IMR-90 (cell line): Measurements from ENCODE around the gene NUP98. TPM values are rescaled to one million over a fixed set of nuclear protein-coding genes. Genes with fewer than 3 reads are reported as not detected.

Source experiments
- ATAC-seq: fragments of 200-7000 bp; cut with Tn5 transposase; 2 replicates; pipeline ENCODE4 v1.9.1; 2020; ENCODE audit warnings: low read depth, mild to moderate bottlenecking, moderate library complexity
- BruUV-seq: library from RNA; stranded (reverse); fragments of 400-500 nt; replicated peaks from 2 replicates; lab custom pipeline; 2021; lab: Mats Ljungman, UMichigan
- CTCF ChIA-PET: fragments of 300-600 bp; formaldehyde crosslinking; extraction: SDS; loops from one replicate; lab custom pipeline; 2021; ENCODE audit warnings: antibody characterized with exemption; lab: Yijun Ruan, JAX
- POLR2A ChIA-PET: fragments of 300-600 bp; sonication (Branson Sonifier 250); formaldehyde crosslinking; loops from one replicate; lab custom pipeline; 2022; ENCODE audit warnings: antibody characterized with exemption; ENCODE audit not compliant: unreplicated experiment; lab: Charles Lee
- DNase-seq: peaks from one replicate; pipeline ENCODE4 v3.0.0; 2013
- H2AFZ ChIP-seq: replicated peaks from 2 replicates; pipeline ENCODE3; 2013; ENCODE audit warnings: low read length, mild to moderate bottlenecking; ENCODE audit not compliant: poor library complexity
- H2AK5ac ChIP-seq: 2 replicates; pipeline ENCODE4 v1.6.1; 2013; ENCODE audit warnings: low read depth, low read length, inconsistent platforms
- H2AK9ac ChIP-seq: replicated peaks from 2 replicates; pipeline ENCODE3; 2013; ENCODE audit warnings: mild to moderate bottlenecking, low read depth, low read length, moderate library complexity; ENCODE audit not compliant: poor library complexity
- H2BK120ac ChIP-seq: 2 replicates; pipeline ENCODE4 v1.6.1; 2013; ENCODE audit warnings: low read depth, low read length, inconsistent platforms
- H2BK15ac ChIP-seq: 3 replicates; pipeline ENCODE4 v1.6.1; 2013; ENCODE audit warnings: low read depth, low read length, inconsistent platforms
- H2BK20ac ChIP-seq: 2 replicates; pipeline ENCODE4 v1.6.1; 2013; ENCODE audit warnings: low read depth, mild to moderate bottlenecking, inconsistent platforms, low read length, moderate library complexity
- H2BK5ac ChIP-seq: 2 replicates; pipeline ENCODE4 v1.6.1; 2013; ENCODE audit warnings: mild to moderate bottlenecking, low read depth, low read length, inconsistent platforms; ENCODE audit not compliant: poor library complexity, severe bottlenecking
- H3K14ac ChIP-seq: replicated peaks from 2 replicates; pipeline ENCODE4 v1.6.1; 2013; ENCODE audit warnings: low read depth, low read length, inconsistent platforms
- H3K18ac ChIP-seq: 2 replicates; pipeline ENCODE4 v1.6.1; 2013; ENCODE audit warnings: low read depth, low read length, control low read depth
- H3K23ac ChIP-seq: 2 replicates; pipeline ENCODE4 v1.6.1; 2013; ENCODE audit warnings: low read depth, low read length, inconsistent platforms
- H3K27ac ChIP-seq: 2 replicates; pipeline ENCODE4 v1.5.1; 2013; ENCODE audit warnings: mild to moderate bottlenecking, control low read depth, low read length; ENCODE audit not compliant: insufficient read depth
- H3K27me3 ChIP-seq: 2 replicates; pipeline ENCODE4 v1.6.1; 2013; ENCODE audit warnings: low read length; ENCODE audit not compliant: control insufficient read depth, insufficient read depth
- H3K36me3 ChIP-seq: 2 replicates; pipeline ENCODE4 v1.6.1; 2013; ENCODE audit warnings: low read length, mixed read lengths; ENCODE audit not compliant: control insufficient read depth, insufficient read depth
- H3K4ac ChIP-seq: 2 replicates; pipeline ENCODE4 v1.6.1; 2013; ENCODE audit warnings: low read depth, low read length, inconsistent platforms
- H3K4me1 ChIP-seq: 2 replicates; pipeline ENCODE4 v1.6.1; 2013; ENCODE audit warnings: low read length, mixed read lengths; ENCODE audit not compliant: control insufficient read depth, insufficient read depth
- H3K4me2 ChIP-seq: 2 replicates; pipeline ENCODE4 v1.6.1; 2013; ENCODE audit warnings: low read depth, mild to moderate bottlenecking, control low read depth, low read length, moderate library complexity
- H3K4me3 ChIP-seq: 2 replicates; pipeline ENCODE4 v1.5.1; 2013; ENCODE audit warnings: low read depth, mild to moderate bottlenecking, control low read depth, low read length, moderate library complexity; ENCODE audit not compliant: insufficient read depth
- H3K56ac ChIP-seq: 2 replicates; pipeline ENCODE4 v1.6.1; 2013; ENCODE audit warnings: low read length, inconsistent platforms; ENCODE audit not compliant: insufficient read depth; ENCODE audit errors: extremely low read depth
- H3K79me1 ChIP-seq, 2 experiments: 2 replicates each; pipeline ENCODE4 v1.6.1; 2013; ENCODE audit warnings: low read length in 2 of 2, inconsistent platforms in 1 of 2, low read depth in 1 of 2
- H3K9ac ChIP-seq: 2 replicates; pipeline ENCODE4 v1.6.1; 2013; ENCODE audit warnings: low read depth, low read length, control low read depth
- H3K9me1 ChIP-seq: 2 replicates; pipeline ENCODE4 v1.6.1; 2013; ENCODE audit warnings: low read length, inconsistent platforms; ENCODE audit not compliant: insufficient read depth
- H3K9me3 ChIP-seq: 2 replicates; pipeline ENCODE4 v1.6.1; 2013; ENCODE audit warnings: low read length; ENCODE audit not compliant: control insufficient read depth, insufficient read depth
- H4K20me1 ChIP-seq: 2 replicates; pipeline ENCODE4 v1.6.1; 2013; ENCODE audit warnings: low read length, inconsistent platforms; ENCODE audit not compliant: insufficient read depth
- H4K5ac ChIP-seq: 2 replicates; pipeline ENCODE4 v1.6.1; 2013; ENCODE audit warnings: mild to moderate bottlenecking, low read depth, low read length, control low read depth
- H4K8ac ChIP-seq, 2 experiments: 2 replicates each; pipeline ENCODE4 v1.6.1; 2013; ENCODE audit warnings: low read depth in 2 of 2, low read length in 2 of 2, control low read depth in 1 of 2, inconsistent platforms in 1 of 2
- H4K91ac ChIP-seq: 2 replicates; pipeline ENCODE4 v1.6.1; 2013; ENCODE audit warnings: low read depth, low read length, inconsistent platforms; ENCODE audit not compliant: insufficient read depth
- BHLHE40 ChIP-seq: fragments of 150-350 bp; IDR thresholded peaks from 2 replicates; pipeline ENCODE4 v1.6.1; 2016; ENCODE audit warnings: mild to moderate bottlenecking, low read depth, low read length
- CEBPB ChIP-seq: IDR thresholded peaks from 2 replicates; pipeline ENCODE4 v1.6.1; 2012; ENCODE audit warnings: low read depth, low read length, improper control_type of control experiment
- CHD1 ChIP-seq: IDR thresholded peaks from 2 replicates; pipeline ENCODE4 v1.6.1; 2012; ENCODE audit warnings: low read depth, low read length, improper control_type of control experiment
- CTCF ChIP-seq: conservative IDR thresholded peaks from 2 replicates; pipeline ENCODE4 v1.5.1; 2012; ENCODE audit warnings: mild to moderate bottlenecking, low read depth, low read length, improper control_type of control experiment
- FOS ChIP-seq: fragments of 150-350 bp; IDR thresholded peaks from 2 replicates; pipeline ENCODE4 v1.6.1; 2016; ENCODE audit warnings: low read depth, low read length
- MAFK ChIP-seq: IDR thresholded peaks from 2 replicates; pipeline ENCODE4 v1.6.1; 2012; ENCODE audit warnings: low read depth, low read length, improper control_type of control experiment
- MAZ ChIP-seq: IDR thresholded peaks from 2 replicates; pipeline ENCODE4 v1.6.1; 2012; ENCODE audit warnings: low read depth, mild to moderate bottlenecking, low read length, improper control_type of control experiment, moderate library complexity, borderline replicate concordance
- MXI1 ChIP-seq: IDR thresholded peaks from 2 replicates; pipeline ENCODE4 v1.6.1; 2012; ENCODE audit warnings: low read depth, mild to moderate bottlenecking, low read length, moderate library complexity, borderline replicate concordance
- NFE2L2 ChIP-seq: fragments of 150-350 bp; IDR thresholded peaks from 2 replicates; pipeline ENCODE4 v1.6.1; 2016; ENCODE audit warnings: low read depth, mild to moderate bottlenecking, low read length
- RAD21 ChIP-seq: IDR thresholded peaks from 2 replicates; pipeline ENCODE4 v1.6.1; 2012; ENCODE audit warnings: low read length, improper control_type of control experiment
- RCOR1 ChIP-seq: IDR thresholded peaks from 2 replicates; pipeline ENCODE4 v1.6.1; 2012; ENCODE audit warnings: mild to moderate bottlenecking, low read length, improper control_type of control experiment; ENCODE audit not compliant: insufficient replicate concordance
- RFX5 ChIP-seq: IDR thresholded peaks from 2 replicates; pipeline ENCODE4 v1.8.0; 2012; ENCODE audit warnings: low read depth, mild to moderate bottlenecking, low read length, moderate library complexity
- SMC3 ChIP-seq: fragments of 150-350 bp; IDR thresholded peaks from 2 replicates; pipeline ENCODE4 v1.6.1; 2016; ENCODE audit warnings: low read depth, mild to moderate bottlenecking, antibody characterized with exemption, low read length, moderate library complexity
- USF2 ChIP-seq: fragments of 150-350 bp; IDR thresholded peaks from 2 replicates; pipeline ENCODE4 v1.6.1; 2017; ENCODE audit warnings: mild to moderate bottlenecking, antibody characterized with exemption, low read length, low read depth
- WGBS, 2 experiments: methylation state at CpG; one replicate each; pipeline versions ENCODE4 v1.1.5 to v1.1.7; 2013; ENCODE audit warnings: missing lambda C conversion rate in 2 of 2; ENCODE audit not compliant: insufficient read length in 1 of 2; ENCODE audit errors: extremely low coverage in 2 of 2; 5-methylcytosine and 5-hydroxymethylcytosine counted together
- dilution Hi-C: fragments of 300-500 bp; cut with HindIII; formaldehyde crosslinking; loops from one replicate; pipeline ENCODE4 v1.14.3; 2018; ENCODE audit warnings: low sequenced_read_pairs; ENCODE audit not compliant: unreplicated experiment
- in situ Hi-C: fragments of 300-500 bp; cut with MboI; formaldehyde crosslinking; loops from 3 replicates; pipeline ENCODE4 v1.14.3; 2019; ENCODE audit warnings: low sequenced_read_pairs, inconsistent platforms, mixed read lengths
- intact Hi-C: fragments of 100-400 bp; cut with micrococcal nuclease; formaldehyde crosslinking; loops from 2 replicates; pipeline ENCODE4 v1.10.0; 2022
- polyA plus RNA-seq, 3 experiments: library from polyadenylated mRNA; depleted of rRNA; stranded (reverse); fragments of >200 nt; gene quantifications; 2 replicates each; pipeline ENCODE4 v1.2.3, GENCODE V29; 2012; ENCODE audit warnings: low replicate concordance in 1 of 3
- total RNA-seq: library from RNA; depleted of rRNA; stranded (reverse); fragments of >200 nt; gene quantifications from 2 replicates; pipeline ENCODE4 v1.2.3, GENCODE V29; 2012

The NUP98 gene
- total and polyA plus RNA-seq, 2 of the 4 experiments (the other 2 are of a cell fraction), result 103 to 138 TPM

GRCh38 chr11:3841426-3842350 lies 44.3 kb upstream of the NUP98 start:
- Histone ChIP-seq H2AK5ac (peak overlapping the region; percentile 86), H3K27me3 (no peaks in the 10 kb centered on the region), H2AFZ (peak overlapping the region; percentile 93), H3K23ac (no peak overlapping the region), H3K79me1 (peaks cover 25 to 36% of the 10 kb centered on the region in 2 experiments), H2BK20ac (no peak overlapping the region), H3K9ac (peak overlapping the region; percentile 83), H2BK120ac (peak overlapping the region; percentile 32; the same call in 1 of the 2 replicates), H2BK15ac (no peak overlapping the region), H3K4me1 (peaks cover 16% of the 10 kb centered on the region), H3K56ac (peak overlapping the region; percentile 57), H3K4me2 (peak overlapping the region; percentile 75), H3K18ac (peak overlapping the region; percentile 97; the same call in 1 of the 2 replicates), H4K91ac (peak overlapping the region; percentile 73), H4K8ac (peak overlapping the region; percentile 86 to 89), H4K20me1 (peaks cover 37% of the 10 kb centered on the region), H3K4ac (peak overlapping the region; percentile 78), H3K9me3 (no peaks in the 10 kb centered on the region), H2BK5ac (peak overlapping the region; percentile 90), H3K36me3 (no peaks in the 10 kb centered on the region), H3K4me3 (peak overlapping the region; percentile 94), H2AK9ac (peak overlapping the region; percentile 82), H3K14ac (peak overlapping the region; percentile 47; the same call in 1 of the 2 replicates), H3K27ac (peak overlapping the region; percentile 95), H4K5ac (peak overlapping the region; percentile 80), H3K9me1 (peaks cover 22% of the 10 kb centered on the region)
- DNase-seq (peak; percentile 82), ATAC-seq (peak; percentile 76)
- ChIA-PET POLR2A (interaction anchor here (0.6 kb wide), 1 partner anchor 106 kb away, joined by 3 read pairs; no protein-coding TSS in a partner anchor), CTCF (interaction anchor here (0.6 to 2.2 kb wide), 14 partner anchors 9 to 240 kb away, joined by 3 to 20 read pairs (median 4); partner anchors contain the start of gene STIM1)
- BruUV-seq, result no TSS peak
- intact Hi-C loops, result loop anchor here (5.0 kb wide), 1 partner anchor 44 kb away; the partner anchor contains the start of gene NUP98
- in situ Hi-C loops, result no loop called here
- dilution Hi-C loops, result no loop called here
- WGBS, 2 experiments, result 29% methylated on average over 9 of the region's 44 CpGs; no CpG with 5 or more reads in 1 of the 2 experiments
- TF ChIP-seq CTCF (peak; percentile 79), CHD1 (no peak), MAFK (0 out of 2 replicates have a peak, but pooled peaks have one; percentile 10), RFX5 (no peak), RCOR1 (no peak), MAZ (peak; percentile 24; the same call in 1 of the 2 replicates), MXI1 (peak; percentile 77; the same call in 1 of the 2 replicates), FOS (no peak), CEBPB (no peak), RAD21 (peak; percentile 50), SMC3 (peak; percentile 60), USF2 (peak; percentile 37; the same call in 1 of the 2 replicates), BHLHE40 (no peak), NFE2L2 (no peak)
